A673 (cell line): ENCODE data around the gene FAM184B. TPM values are rescaled to one million over a fixed set of nuclear protein-coding genes. Genes with fewer than 3 reads are reported as not detected.

Experiments
- BruUV-seq: library from RNA; stranded (reverse); fragments of 400-500 nt; replicated peaks from 2 replicates; lab custom pipeline; 2021; lab: Mats Ljungman, UMichigan
- CTCF ChIA-PET: fragments of 300-600 bp; sonication (Branson Sonifier 250); formaldehyde crosslinking; loops from one replicate; lab custom pipeline; 2022; ENCODE audit warnings: antibody characterized with exemption; lab: Charles Lee
- POLR2A ChIA-PET: fragments of 300-600 bp; sonication (Branson Sonifier 250); formaldehyde crosslinking; loops from one replicate; lab custom pipeline; 2022; ENCODE audit warnings: antibody characterized with exemption; ENCODE audit not compliant: low non-redundant PET; lab: Charles Lee
- DNase-seq: peaks from one replicate; pipeline ENCODE4 v3.0.0-alpha.2; 2015; ENCODE audit warnings: low spot score
- H3K27ac ChIP-seq: fragments of 200-600 bp; sonication (generic); 2 replicates; pipeline ENCODE4 v1.5.1; 2016; ENCODE audit warnings: mixed run types, low read depth, mild to moderate bottlenecking, mixed read lengths, antibody characterized with exemption, low read length; ENCODE audit not compliant: poor library complexity, severe bottlenecking
- H3K27me3 ChIP-seq: fragments of 200-600 bp; sonication (generic); replicated peaks from 2 replicates; pipeline ENCODE4 v1.6.1; 2017; ENCODE audit warnings: mixed run types, low read depth, mild to moderate bottlenecking, mixed read lengths, antibody characterized with exemption, low read length; ENCODE audit not compliant: insufficient read depth, poor library complexity
- H3K36me3 ChIP-seq: fragments of 200-600 bp; sonication (generic); 2 replicates; pipeline ENCODE4 v1.6.1; 2016; ENCODE audit warnings: mixed run types, mild to moderate bottlenecking, mixed read lengths, antibody characterized with exemption, low read length; ENCODE audit not compliant: insufficient read depth, poor library complexity, severe bottlenecking
- H3K4me1 ChIP-seq: fragments of 200-600 bp; sonication (generic); 2 replicates; pipeline ENCODE4 v1.6.1; 2017; ENCODE audit warnings: mixed run types, mild to moderate bottlenecking, mixed read lengths, antibody characterized with exemption, low read length; ENCODE audit not compliant: insufficient read depth, poor library complexity, severe bottlenecking
- H3K4me3 ChIP-seq: fragments of 200-600 bp; sonication (generic); 2 replicates; pipeline ENCODE4 v1.5.1; 2016; ENCODE audit warnings: low read depth, mixed run types, mild to moderate bottlenecking, mixed read lengths, low read length; ENCODE audit not compliant: poor library complexity, severe bottlenecking
- H3K9me3 ChIP-seq: fragments of 200-600 bp; sonication (generic); 2 replicates; pipeline ENCODE4 v1.6.1; 2016; ENCODE audit warnings: mixed run types, low read depth, mild to moderate bottlenecking, mixed read lengths, antibody characterized with exemption, low read length; ENCODE audit not compliant: poor library complexity, severe bottlenecking
- CTCF ChIP-seq: fragments of 300-800, 200-600 bp; sonication (generic); conservative IDR thresholded peaks from 2 replicates; pipeline ENCODE4 v1.5.1; 2017; ENCODE audit warnings: low read depth, mild to moderate bottlenecking, antibody characterized with exemption, low read length, moderate library complexity, mixed read lengths
- EZH2 ChIP-seq: fragments of 200-600 bp; sonication (generic); IDR thresholded peaks from 2 replicates; pipeline ENCODE4 v1.6.1; 2017; ENCODE audit warnings: borderline replicate concordance, low read depth, mild to moderate bottlenecking, mixed read lengths, antibody characterized with exemption, low read length; ENCODE audit not compliant: poor library complexity, severe bottlenecking
- intact Hi-C: fragments of 100-400 bp; cut with micrococcal nuclease; formaldehyde crosslinking; loops from one replicate; pipeline ENCODE4 v1.10.0; 2022; ENCODE audit not compliant: unreplicated experiment
- total RNA-seq: library from RNA; stranded (reverse); gene quantifications from 2 replicates; pipeline ENCODE4 v1.2.3, GENCODE V29; 2021

FAM184B gene
- total RNA-seq, 1 experiment from 2014 or later: 0.26 TPM

- no TSS peak for BruUV-seq
- no peak for DNase-seq
- POLR2A ChIA-PET: no interaction called here
- no peaks in the 10 kb centered on the region for H3K27me3 ChIP-seq
- no peak overlapping the region for H3K4me3 ChIP-seq
- no peaks in the 10 kb centered on the region for H3K4me1 ChIP-seq
- intact Hi-C loops: no loop called here
- CTCF ChIA-PET: no interaction called here
- no peak overlapping the region for H3K27ac ChIP-seq
- TF ChIP-seq CTCF: no peak
- no peak for TF ChIP-seq EZH2
- peaks cover 8% of the 10 kb centered on the region for H3K36me3 ChIP-seq
- H3K9me3 ChIP-seq: peaks cover 4% of the 10 kb centered on the region
Observed at GRCh38 chr4:17639136-17639535, 142.3 kb downstream of the FAM184B start.

GRCh38 chr4:17636696-17637622, 144.5 kb downstream of the FAM184B start:
- ChIA-PET CTCF (interaction anchor here (0.6 kb wide), 1 partner anchor 20 kb away, joined by 3 read pairs; no protein-coding TSS in a partner anchor), POLR2A (no interaction called here)
- H3K27ac ChIP-seq: no peak overlapping the region
- intact Hi-C loops: loop anchor here (1.0 kb wide), 1 partner anchor 88 kb away; no protein-coding TSS in a partner anchor
- BruUV-seq: no TSS peak
- H3K9me3 ChIP-seq: no peaks in the 10 kb centered on the region
- H3K4me3 ChIP-seq: no peak overlapping the region
- DNase-seq: peak; percentile 78
- H3K27me3 ChIP-seq: no peaks in the 10 kb centered on the region
- TF ChIP-seq EZH2 (no peak), CTCF (peak; percentile 89)
- peaks cover 22% of the 10 kb centered on the region for H3K36me3 ChIP-seq
- no peaks in the 10 kb centered on the region for H3K4me1 ChIP-seq

GRCh38 chr4:17636341-17636695, 145.1 kb downstream of the FAM184B start:
- TF ChIP-seq CTCF (no peak), EZH2 (no peak)
- POLR2A ChIA-PET: no interaction called here

More at GRCh38 chr4:17636341-17636695, 145.1 kb downstream of the FAM184B start:
- H3K36me3 ChIP-seq: peaks cover 27% of the 10 kb centered on the region
- H3K9me3 ChIP-seq: no peaks in the 10 kb centered on the region
- CTCF ChIA-PET: interaction anchor here (0.6 kb wide), 1 partner anchor 21 kb away, joined by 3 read pairs; no protein-coding TSS in a partner anchor
- BruUV-seq: no TSS peak
- intact Hi-C loops: loop anchor here (1.0 kb wide), 1 partner anchor 87 kb away; no protein-coding TSS in a partner anchor
- DNase-seq: no peak
- H3K27me3 ChIP-seq: no peaks in the 10 kb centered on the region
- no peak overlapping the region for H3K4me3 ChIP-seq
- no peaks in the 10 kb centered on the region for H3K4me1 ChIP-seq
- H3K27ac ChIP-seq: no peak overlapping the region
